Measurements from ENCODE around the gene MYO18A.

GRCh38 chr17:29127840-29128239, 52.4 kb downstream of the MYO18A start:
- no peak for TF ChIP-seq POLR2A (IDR thresholded peaks at IDR 0.05)
- TF ChIP-seq CTCF (IDR thresholded peaks at IDR 0.05) = no peak

Measured in breast epithelium (tissue), 3 donors.